KMS-11 (cell line): ENCODE measurements around the gene ZNF195.

Experiments used
- H2AFZ ChIP-seq: fragments of 200-600 bp; sonication (generic); 2 replicates; pipeline ENCODE4 v1.6.1; 2016; ENCODE audit warnings: antibody characterized with exemption, mixed run types, low read depth
- H3K27ac ChIP-seq: fragments of 200-600 bp; sonication (generic); 2 replicates; pipeline ENCODE4 v1.6.1; 2016; ENCODE audit warnings: mild to moderate bottlenecking, mixed run types
- H3K27me3 ChIP-seq: fragments of 200-600 bp; sonication (generic); 2 replicates; pipeline ENCODE4 v1.6.1; 2017; ENCODE audit warnings: mild to moderate bottlenecking, low read depth, mixed run types, moderate library complexity; ENCODE audit not compliant: insufficient read depth
- H3K36me3 ChIP-seq: fragments of 200-600 bp; sonication (generic); 2 replicates; pipeline ENCODE4 v1.6.1; 2017; ENCODE audit warnings: mild to moderate bottlenecking, mixed run types; ENCODE audit not compliant: insufficient read depth
- H3K4me1 ChIP-seq: fragments of 200-600 bp; sonication (generic); 2 replicates; pipeline ENCODE4 v1.6.1; 2016; ENCODE audit warnings: mild to moderate bottlenecking, low read depth, mixed run types; ENCODE audit not compliant: poor library complexity, severe bottlenecking
- H3K4me2 ChIP-seq: fragments of 200-600 bp; sonication (generic); 2 replicates; pipeline ENCODE4 v1.7.0; 2016; ENCODE audit warnings: mild to moderate bottlenecking, mixed run types
- H3K4me3 ChIP-seq: fragments of 200-600 bp; sonication (generic); IDR thresholded peaks from 2 replicates; pipeline ENCODE4 v1.6.1; 2017; ENCODE audit warnings: low read depth, low read length, mixed read lengths; ENCODE audit not compliant: insufficient read depth
- H3K79me2 ChIP-seq: fragments of 200-600 bp; sonication (generic); 2 replicates; pipeline ENCODE4 v1.6.1; 2016; ENCODE audit warnings: low read depth, mixed run types; ENCODE audit not compliant: insufficient read depth
- H3K9ac ChIP-seq: fragments of 200-600 bp; sonication (generic); 2 replicates; pipeline ENCODE4 v1.6.1; 2016; ENCODE audit warnings: mild to moderate bottlenecking, mixed run types
- H4K20me1 ChIP-seq: fragments of 200-600 bp; sonication (generic); 2 replicates; pipeline ENCODE4 v1.6.1; 2016; ENCODE audit warnings: mild to moderate bottlenecking, mixed run types; ENCODE audit not compliant: insufficient read depth
- CTCF ChIP-seq: fragments of 200-600 bp; sonication (generic); conservative IDR thresholded peaks from 2 replicates; pipeline ENCODE4 v1.6.1; 2017; ENCODE audit warnings: low read depth, mild to moderate bottlenecking, antibody characterized with exemption, low read length, moderate library complexity, mixed read lengths

Gene ZNF195

GRCh38 chr11:3370311-3370870, 8.6 kb downstream of the ZNF195 start:
- Histone ChIP-seq H3K9ac (no peak overlapping the region), H2AFZ (no peak overlapping the region), H3K27me3 (no peaks in the 10 kb centered on the region), H3K4me3 (no peak overlapping the region), H3K79me2 (peaks cover 30% of the 10 kb centered on the region; the same call in 1 of the 2 replicates), H4K20me1 (no peaks in the 10 kb centered on the region), H3K4me2 (no peak overlapping the region), H3K27ac (no peak overlapping the region), H3K4me1 (no peaks in the 10 kb centered on the region), H3K36me3 (peaks cover 32% of the 10 kb centered on the region; the same call in 1 of the 2 replicates)
- TF ChIP-seq CTCF, result no peak

GRCh38 chr11:3369366-3369765, 9.6 kb downstream of the ZNF195 start:
- H3K36me3 ChIP-seq, result peaks cover 42% of the 10 kb centered on the region; the same call in 1 of the 2 replicates
- H3K4me3 ChIP-seq, result no peak overlapping the region
- H3K79me2 ChIP-seq, result peaks cover 20% of the 10 kb centered on the region; the same call in 1 of the 2 replicates
- no peak for TF ChIP-seq CTCF
- H2AFZ ChIP-seq, result no peak overlapping the region
- H3K4me1 ChIP-seq, result no peaks in the 10 kb centered on the region
- no peak overlapping the region for H3K4me2 ChIP-seq
- H3K9ac ChIP-seq, result no peak overlapping the region
- H3K27ac ChIP-seq, result no peak overlapping the region
- no peaks in the 10 kb centered on the region for H4K20me1 ChIP-seq
- H3K27me3 ChIP-seq, result no peaks in the 10 kb centered on the region

GRCh38 chr11:3368199-3368598, 10.7 kb downstream of the ZNF195 start:
- Histone ChIP-seq H3K36me3 (peaks cover 52% of the 10 kb centered on the region; the same call in 1 of the 2 replicates), H3K27ac (no peak overlapping the region), H2AFZ (no peak overlapping the region), H3K27me3 (no peaks in the 10 kb centered on the region), H3K79me2 (peaks cover 8% of the 10 kb centered on the region; the same call in 1 of the 2 replicates), H3K4me1 (no peaks in the 10 kb centered on the region), H3K9ac (no peak overlapping the region), H3K4me3 (no peak overlapping the region), H4K20me1 (no peaks in the 10 kb centered on the region), H3K4me2 (no peak overlapping the region)
- TF ChIP-seq CTCF, result no peak

- Histone ChIP-seq H3K4me3 (no peak overlapping the region), H3K9ac (no peak overlapping the region), H4K20me1 (no peaks in the 10 kb centered on the region), H3K79me2 (no peaks in the 10 kb centered on the region; the same call in 1 of the 2 replicates), H3K4me2 (no peak overlapping the region), H3K4me1 (no peaks in the 10 kb centered on the region), H3K27ac (no peak overlapping the region), H3K36me3 (peaks cover 60% of the 10 kb centered on the region; the same call in 1 of the 2 replicates), H3K27me3 (no peaks in the 10 kb centered on the region), H2AFZ (no peak overlapping the region)
- TF ChIP-seq CTCF, result no peak
Measured at GRCh38 chr11:3367221-3367620, 11.7 kb downstream of the ZNF195 start.
